ENCODE measurements around the gene TBL1X.
"Not testable (repeated sequence)": the region's sequence is repeated elsewhere in the genome, so short reads cannot be mapped to it uniquely, and the experiment has no call there.

TBL1X gene

DNA sequence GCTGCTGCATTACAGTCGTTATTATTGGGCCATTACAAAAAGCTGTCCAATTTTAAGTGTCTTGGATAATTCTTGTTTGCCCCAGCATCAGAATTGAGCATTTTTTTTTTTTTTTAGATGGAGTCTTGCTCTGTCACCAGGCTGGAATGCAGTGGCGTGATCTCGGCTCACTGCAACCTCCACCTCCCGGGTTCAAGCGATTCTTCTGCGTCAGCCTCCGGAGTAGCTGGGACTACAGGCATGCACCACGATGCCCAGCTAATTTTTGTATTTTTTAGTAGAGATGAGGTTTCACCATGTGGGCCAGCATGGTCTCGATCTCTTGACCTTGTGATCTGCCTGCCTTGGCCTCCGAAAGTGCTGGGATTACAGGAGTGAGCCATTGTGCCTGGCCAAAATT, 71.3 kb downstream of the TBL1X start:
- not testable (repeated sequence) for DNase-seq (ENCODE audit: low read depth)

DNA sequence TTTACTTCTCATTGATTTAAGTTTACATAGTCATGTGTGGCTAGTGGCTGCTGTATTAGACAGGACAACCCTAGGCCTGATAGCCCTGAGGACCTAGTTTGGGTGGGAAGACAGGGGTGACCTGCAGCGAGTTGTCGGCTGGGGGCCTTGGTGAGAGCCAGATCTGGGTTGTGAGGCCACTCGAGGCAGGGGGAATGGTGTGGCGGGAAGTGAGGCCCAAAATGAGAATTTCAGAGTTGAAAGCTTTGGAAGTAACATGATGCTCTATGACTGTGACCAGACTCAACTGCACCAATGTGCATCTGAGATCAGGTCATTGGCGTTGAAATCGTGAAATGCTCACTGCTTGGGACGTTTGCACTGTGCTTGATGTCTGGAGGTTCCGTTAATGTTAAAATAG, 72.9 kb downstream of the TBL1X start:
- DNase-seq (ENCODE audit: low read depth), result no peak

DNA sequence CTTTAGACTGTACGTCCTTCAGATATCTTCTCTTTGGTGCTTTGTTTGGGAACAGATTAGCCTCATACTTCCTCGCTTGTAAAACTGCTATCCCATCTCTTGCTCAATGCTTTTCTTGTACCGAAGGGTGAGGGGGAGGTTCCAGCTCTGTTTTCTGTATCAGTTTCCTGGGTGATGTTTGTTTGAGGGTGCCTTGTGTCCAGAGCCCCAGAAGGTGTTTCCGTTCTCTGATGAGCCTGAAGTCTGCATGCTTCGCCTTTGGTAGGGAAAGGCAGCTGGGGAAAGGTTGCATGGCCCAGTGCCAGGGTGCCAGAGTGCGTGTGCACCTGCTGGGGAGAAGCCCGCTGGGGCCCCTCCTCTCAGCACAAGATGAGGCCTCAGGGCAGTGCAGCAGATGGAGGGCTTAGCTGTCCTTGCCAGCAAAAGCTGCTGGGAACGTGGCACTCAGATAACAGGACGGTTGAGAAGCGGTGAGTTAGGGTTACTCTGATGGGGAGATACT, 73.7 kb downstream of the TBL1X start:
- DNase-seq (ENCODE audit: low read depth), result no peak

DNA sequence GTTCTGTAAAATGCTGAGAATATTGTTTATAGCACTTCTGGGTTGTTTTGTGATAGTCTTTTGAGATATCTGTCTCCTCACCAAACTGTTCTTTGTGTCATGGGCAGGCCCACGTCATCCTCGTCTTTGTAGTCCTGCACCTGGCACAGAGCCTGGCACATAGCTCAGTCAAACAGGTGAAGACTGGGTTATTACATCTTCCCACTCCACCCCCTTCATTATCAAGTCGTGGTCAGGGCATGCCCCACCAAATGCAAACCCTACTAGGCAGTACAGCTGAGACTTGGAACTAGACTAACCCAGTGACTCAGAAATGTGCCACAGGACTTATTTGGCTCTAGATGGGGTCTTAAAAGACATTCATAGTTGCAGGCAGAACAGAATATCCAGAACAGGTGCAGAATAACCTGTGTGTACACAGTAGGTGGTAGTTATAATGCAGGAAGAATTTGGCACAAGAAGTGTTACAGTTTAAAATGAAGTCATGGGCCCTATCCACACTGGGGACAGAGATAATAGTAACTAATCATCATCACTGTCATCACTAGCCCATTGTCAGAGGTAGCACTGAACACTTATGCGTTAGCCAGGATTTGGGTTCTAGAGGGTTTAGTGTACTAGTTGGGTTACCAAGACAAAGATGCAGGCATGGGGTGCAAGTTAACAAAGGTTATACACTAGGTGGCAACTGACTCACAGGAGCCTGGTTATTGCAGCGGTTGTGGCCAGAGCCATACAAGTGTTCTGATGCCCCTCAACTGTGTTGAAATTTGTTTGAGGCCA, 74.9 kb downstream of the TBL1X start:
- no peak for DNase-seq (ENCODE audit: low read depth)

DNA sequence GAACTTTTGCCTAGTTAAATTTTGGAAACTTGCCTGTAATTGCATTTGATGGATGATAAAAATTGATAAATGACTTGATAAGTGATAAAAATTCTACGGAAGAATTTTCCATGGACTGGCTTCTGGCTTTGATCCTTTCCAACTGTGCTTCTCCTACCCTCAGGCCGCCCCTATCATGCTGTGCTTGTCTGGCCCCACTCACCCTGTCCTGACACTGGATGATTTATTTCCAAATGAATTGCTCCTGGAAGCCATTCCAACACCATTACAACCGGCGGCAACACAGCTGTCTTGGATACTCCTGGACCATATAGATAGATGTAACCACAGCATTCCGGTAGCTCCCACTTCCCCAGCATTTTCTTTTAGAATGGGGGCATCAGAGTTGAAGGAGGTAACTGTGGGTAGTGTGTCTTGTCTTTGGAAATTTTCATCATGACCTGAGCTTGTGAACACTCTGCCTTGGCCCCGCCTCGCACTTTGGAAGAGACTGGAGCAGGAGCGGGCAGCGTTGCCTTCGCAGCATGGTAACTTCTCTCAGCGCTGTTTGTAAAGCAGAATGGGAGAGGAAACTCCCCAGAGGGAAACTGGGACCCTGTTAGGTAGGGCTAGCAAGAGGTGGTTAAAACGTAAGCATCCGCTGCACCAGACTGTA, 77.4 kb downstream of the TBL1X start:
- no peak for DNase-seq (ENCODE audit: low read depth)

DNA sequence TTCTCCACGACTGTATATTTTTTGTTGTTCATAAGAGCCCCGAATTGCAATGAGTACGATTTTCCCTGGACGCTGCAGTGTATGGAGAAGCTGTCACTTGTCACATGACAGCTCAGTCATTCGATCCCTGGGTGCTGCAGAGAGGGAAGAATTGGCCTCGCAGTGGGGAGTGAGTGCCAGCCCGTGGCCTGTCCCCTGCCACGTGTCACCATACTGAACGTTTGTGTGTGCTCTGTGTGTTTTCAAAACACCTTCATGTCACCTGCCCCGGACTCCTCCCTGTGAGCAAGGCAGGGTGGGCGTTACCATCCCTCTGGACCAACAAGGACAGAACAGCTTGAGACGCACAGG, 77.9 kb downstream of the TBL1X start:
- DNase-seq (ENCODE audit: low read depth), result no peak

DNA sequence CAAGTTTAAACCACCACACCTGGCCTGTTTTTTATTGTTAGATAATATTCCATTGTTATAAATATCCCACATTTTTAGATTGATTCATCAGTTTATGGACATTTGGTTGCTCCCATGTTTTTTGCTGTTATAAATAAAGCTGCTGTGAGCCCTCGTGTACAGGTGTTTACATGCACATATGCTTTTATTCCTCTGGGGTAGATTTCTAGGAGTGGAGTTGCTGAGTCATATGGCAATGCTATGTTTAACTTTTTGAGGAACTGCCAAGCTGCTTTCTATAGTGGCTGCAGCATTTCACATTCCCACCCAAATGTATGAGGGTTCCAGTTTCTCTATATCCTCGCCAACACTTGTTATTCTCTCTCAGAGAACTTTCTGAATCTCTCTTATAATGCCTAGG, 90.5 kb downstream of the TBL1X start:
- no peak for DNase-seq (ENCODE audit: low read depth)

DNA sequence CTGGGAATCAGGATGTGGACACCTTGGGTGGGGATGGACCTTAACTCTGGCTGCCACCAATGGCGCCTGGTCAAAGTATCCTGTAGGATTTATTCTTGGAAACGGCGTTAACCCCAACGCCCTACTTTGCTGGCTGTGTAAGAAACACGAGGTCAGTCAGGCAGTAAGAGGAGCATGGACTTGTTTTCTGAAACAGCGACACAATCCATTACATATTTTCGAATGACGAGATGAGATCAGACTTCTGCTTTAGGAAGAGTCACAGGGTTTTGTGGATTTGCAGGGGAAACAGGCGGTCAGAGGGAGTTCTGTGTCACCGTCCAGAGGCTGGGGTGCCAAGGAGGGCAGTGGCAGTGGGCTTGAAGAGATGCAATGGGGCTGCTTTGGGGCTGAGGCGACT, 92.2 kb downstream of the TBL1X start:
- no peak for DNase-seq (ENCODE audit: low read depth)

DNA sequence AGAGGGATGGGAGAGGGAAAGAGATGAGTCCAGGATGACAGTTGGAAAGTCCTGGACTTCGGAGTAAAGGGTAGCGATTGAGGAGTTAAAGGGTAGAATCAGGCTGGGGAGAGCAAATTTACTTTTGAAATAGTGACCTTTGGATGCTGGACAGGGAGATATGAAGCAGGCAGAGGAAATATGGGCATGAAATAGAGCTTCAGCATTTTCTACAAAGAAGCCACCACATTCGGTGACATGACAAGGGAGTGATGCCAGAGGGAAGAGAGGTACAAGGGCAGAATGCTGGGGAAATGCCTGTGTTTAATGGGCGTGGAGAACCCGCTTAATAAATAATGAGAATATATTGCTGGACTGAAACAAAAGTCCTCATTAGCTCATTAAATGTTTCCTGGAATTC, 92.7 kb downstream of the TBL1X start:
- no peak for DNase-seq (ENCODE audit: low read depth)

DNA sequence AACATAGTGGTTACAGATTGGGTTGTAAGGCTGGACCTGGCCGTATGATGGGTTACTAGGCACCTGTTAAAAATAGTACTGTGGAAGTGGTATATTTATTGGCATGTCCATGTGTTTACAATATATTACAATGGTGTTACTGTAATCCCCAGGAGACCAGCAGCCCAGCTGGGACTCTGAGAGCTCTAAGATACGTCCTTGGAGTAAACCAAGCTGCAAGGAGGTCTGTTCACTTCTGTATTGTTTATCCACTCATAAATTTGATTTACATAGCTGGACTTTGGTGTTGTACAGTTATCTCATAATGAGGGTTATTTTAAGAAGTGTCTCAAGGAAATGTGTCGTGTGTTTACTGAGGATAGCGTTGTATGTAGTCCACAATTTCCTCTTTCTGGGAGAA, 93.8 kb downstream of the TBL1X start:
- no peak for DNase-seq (ENCODE audit: low read depth)

DNA sequence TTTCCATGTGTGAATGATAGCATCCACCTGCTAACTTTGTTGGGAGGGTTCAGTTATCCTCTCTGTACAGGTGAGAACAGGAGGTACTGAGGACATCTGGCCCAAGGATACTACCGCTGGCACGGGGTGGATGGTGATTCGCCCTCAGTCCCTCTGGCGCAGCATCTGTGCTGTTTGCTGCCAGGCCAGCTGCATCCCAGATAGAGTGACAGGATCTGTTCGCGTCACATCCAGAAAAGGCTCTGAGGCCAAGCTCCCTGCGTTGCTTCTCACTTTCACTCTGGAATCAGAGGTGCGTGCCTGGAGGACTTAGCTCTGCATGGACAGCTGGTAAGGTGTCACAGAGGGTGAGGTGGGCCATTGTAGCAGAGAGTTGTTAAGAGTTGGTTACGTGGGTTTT, 95.4 kb downstream of the TBL1X start:
- DNase-seq (ENCODE audit: low read depth), result no peak

DNA sequence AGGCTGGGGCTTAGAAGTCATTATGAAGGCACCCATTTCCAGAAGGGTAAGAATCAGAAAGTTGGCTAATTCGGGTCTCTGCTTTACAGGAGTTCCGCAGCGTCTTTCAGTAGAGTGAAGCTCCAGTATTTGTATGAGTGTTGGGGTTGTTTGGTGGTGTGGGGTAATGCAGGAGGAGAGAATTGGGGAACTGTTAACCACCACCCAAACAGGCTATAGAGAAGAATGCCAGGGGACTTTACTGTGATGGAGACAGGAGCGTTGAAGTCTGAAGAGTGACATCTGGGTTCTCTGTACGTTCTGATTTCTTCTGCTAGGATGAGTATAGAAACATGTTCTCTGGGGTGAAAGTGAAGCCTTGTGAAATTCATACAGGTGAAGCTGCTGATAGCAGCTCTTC, 96.3 kb downstream of the TBL1X start:
- no peak for DNase-seq (ENCODE audit: low read depth)

DNA sequence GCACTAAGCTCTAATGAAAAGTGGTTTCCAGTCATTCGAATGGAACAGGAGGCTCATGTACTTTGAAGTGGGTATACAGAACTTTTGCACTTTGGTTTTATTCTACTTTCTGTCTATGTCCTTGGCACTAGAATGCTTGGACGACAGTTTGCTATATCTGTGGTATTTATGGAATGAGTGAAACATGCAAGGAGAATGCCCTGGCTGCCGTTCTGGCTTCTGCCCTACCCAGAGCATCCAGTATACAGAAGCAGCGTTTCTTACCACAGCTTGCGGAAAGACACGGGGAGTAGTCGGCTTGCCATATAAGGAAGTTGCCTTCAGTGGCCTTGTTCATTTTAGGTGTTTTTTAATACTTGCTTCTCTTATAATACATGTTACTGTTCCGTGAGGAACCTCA, 98.0 kb downstream of the TBL1X start:
- DNase-seq (ENCODE audit: low read depth), result peak; percentile 32

DNA sequence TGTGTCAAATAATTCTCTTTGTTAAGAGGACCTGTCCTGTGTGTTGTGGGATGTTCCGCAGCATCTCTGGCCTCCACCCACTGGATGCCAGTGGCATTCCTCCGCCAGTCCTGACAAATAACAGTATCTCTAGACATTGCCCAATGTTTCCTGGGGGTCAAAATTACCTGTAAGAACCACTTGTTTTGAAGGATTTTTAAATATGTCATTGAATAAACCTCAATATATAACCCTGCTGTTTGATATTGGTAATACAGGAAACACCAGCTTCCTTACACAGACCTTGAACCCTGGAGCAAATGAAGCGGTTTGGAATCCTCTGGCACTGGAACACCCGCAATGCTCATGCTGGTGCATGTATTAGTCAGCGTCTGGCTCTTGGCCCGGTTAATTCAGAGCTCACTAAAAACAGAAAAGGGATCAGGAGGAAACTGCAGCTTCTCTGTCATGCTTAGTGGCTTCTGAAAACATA, 101.3 kb downstream of the TBL1X start:
- DNase-seq (ENCODE audit: low read depth), result peak; percentile 61

DNA sequence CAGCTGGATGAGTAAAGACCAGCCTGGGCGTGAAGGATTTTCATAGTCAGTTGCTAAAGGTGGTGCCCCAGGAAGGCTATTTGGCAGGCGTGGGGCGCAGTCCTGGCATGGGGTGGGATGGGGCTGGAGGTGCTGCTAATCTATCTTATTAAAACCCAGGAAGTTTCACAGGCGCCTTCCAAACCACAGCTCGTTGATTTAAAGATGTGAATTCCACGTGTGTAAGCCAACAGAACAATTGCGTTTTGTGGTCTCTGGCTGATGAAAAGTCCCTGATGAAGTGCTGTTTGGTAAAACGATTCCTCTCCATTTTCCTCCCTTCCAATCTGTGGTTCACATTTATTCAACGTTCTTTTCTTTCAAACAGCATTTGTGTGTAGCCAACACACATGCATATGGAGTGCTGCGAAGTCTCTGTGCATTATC, 105.0 kb downstream of the TBL1X start:
- DNase-seq (ENCODE audit: low read depth), result no peak

DNA sequence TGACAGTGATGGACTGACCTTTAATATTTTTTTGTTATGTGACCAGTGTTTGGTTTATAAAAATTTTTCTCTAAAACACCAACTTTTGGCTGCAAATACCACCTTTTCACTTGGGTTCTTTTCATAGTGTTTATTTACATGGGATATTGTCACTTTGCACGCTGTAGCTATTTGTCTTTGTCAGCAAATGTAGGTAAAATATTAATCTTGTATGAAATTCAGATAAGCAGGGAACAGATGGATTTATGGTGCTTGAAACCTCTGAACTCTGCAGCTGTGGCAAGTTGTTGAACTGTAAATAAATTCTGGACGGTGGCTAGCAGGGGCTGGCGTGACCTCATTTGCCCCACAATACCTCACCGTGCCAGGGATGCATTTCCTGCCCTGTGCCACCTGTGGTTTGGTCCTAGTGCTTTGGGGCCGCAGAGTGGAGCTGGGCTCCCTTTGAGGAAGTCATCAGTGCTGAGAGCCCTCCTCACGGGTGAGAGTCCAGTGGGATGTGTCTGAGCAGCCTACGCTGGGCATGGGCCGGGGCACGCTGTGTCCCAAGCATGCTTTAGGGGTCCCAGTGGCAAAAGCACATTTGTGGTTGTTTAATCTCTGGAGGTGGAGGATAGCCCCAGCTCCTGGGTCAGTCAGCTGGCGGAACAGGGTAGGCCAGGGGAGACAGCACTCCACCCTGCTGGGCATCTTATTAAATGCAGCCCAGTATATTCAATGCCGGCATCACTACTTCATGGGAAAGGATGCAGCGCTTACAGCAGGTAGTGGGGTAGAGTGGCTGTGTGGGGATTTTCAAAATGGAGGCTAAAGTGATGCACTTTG, 108.6 kb downstream of the TBL1X start:
- DNase-seq (ENCODE audit: low read depth), result no peak

DNA sequence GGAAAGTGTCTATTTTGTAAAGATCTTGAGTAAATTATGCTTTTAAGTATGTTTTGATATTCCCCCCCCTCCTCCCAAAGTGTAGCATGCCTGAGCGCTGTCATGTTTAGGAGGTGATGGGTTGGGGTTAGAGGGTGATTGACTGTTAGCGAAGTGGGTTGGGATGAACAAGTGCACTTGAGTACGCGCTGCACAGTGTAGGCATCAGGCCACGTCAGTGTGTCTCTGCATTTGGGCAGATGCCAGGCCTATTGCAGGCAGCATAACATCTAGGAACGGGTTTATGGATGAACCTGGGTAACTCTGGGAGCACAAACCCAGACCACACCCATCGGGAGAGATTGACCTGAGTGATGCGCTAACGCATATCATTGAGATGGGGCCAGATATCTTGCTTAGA, 111.2 kb downstream of the TBL1X start:
- no peak for DNase-seq (ENCODE audit: low read depth)

DNA sequence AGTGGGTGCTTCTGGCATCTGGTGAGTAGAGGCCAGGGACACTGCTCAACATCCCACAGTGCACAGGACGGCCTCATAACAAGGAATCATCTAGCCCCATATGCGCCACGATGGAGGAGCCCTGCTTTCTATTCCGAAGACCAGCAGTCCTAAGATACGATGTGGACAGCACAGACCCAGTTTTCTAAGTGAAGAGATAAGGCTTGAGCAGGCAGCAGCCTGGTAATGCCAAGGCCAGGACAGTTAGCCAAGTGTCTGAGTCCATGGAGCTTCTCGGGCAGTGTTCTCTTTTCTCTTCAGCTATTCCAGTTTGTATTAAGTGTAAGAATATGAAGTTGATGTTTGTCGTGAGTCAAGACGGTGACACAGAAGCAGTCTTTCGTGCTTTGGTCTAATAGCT, 112.7 kb downstream of the TBL1X start:
- no peak for DNase-seq (ENCODE audit: low read depth)

DNA sequence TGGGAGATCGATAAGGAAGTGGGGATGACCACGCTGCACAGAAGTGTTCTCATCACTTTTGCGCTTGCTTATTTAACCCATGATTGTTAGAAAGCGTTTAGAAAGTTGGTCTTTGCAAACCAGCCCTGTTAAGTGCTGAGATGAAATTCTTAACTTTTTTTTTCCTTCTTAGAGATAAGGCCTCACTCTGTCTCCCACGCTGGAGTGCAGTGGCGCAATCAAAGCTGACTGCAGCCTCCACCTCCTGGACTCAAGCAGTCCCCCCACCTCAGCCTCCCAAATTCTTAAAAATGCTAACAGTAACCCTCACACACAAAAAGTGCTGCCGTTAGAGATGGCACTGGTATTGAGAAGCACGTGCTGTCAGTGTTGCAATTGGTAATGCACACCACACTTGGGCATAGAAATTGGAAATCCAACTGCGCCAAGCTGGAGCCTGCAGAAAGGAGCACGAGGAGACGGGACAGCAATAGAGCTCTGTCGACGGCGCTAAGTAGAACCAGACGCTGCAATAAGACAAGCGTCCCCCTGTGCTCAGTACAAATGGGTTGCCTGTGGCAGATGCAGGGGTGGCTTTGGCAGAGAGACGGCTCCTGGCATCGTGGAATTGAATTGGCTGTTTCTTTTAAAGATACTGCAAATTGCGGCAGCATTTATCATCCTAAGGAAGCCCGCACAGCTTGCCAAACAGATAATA, 113.4 kb downstream of the TBL1X start:
- no peak for DNase-seq (ENCODE audit: low read depth)

DNA sequence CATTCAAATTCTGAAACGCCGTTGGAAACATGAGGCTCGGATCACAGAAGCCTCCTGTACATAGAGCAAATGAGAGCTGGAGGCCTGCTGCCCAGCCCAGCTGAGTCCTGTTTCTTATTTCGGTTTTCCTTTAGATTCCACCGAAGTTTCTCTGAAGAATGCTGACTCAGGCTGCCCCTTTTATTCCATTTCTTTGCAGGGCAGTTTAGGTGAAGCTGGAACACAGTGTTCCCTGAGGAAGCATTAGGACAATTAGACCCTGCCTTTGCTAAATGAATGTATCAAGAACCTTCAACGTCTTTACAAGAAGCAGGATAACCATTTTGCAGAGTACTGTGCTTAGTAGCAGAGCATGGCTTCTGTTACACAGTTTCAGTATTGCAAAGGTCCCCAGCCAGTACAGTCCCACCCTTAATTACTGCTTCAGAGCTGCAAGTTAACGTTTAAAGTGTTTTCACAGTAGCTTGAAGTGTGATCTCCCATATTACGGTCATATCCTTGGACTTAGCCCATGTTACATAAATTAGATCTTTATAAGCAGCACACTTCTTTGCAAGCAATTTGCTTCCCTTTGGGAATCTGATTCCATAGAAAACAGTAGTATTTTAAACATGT, 117.0 kb downstream of the TBL1X start:
- DNase-seq (ENCODE audit: low read depth), result no peak

DNA sequence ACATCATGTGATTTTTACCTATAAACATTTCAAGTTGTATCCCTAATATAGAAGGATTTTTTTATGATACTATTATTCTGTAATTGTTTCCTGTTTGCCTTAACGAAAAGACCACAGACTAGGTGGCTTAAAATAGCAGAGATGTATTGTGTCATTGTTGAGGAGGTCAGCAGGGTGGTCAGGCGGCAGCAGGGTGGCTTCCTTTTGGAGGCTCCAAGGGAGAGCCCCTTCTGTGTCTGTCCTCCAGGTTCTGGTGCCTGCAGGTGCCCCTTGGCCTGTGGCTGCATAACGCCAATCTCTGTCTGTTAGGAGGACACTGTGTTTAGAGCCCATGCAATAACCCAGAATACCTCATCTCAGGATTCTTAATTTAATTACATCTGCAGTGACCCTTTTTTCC, 118.1 kb downstream of the TBL1X start:
- no peak for DNase-seq (ENCODE audit: low read depth)

DNA sequence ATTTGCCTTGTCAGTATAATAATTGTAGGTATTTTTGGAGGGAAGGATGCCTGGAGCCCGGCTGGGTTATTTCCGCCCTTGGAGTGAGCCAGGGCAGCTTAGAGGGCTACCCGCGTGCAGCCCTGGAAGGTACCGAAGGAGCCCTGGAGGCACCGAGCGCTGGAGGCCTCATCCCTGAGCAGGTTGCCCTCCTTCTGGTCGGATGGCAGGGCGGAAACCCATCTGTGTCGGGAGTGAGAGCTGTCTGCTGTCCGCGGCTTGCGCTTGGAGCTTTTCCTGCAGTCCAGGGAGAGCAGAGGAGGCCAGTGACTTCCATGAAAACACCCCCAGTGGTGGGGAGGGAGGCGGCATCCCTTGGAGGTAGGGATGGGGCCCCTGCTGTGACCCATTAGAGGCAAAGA, 122.1 kb downstream of the TBL1X start:
- DNase-seq (ENCODE audit: low read depth), result no peak

Data from HS-5 (cell line).